ENCODE measurements around the gene AP2A2.

GRCh38 chr11:1014276-1014675 lies 88.6 kb downstream of the AP2A2 start:
- TF ChIP-seq CTCF (IDR thresholded peaks at IDR 0.05; ENCODE audit: insufficient read depth, low read depth, low read length), result no peak
- no peak for TF ChIP-seq EZH2 (IDR thresholded peaks at IDR 0.05; ENCODE audit: insufficient read depth, low read length)
